Erythroblast (primary cell): ENCODE results near the gene CAMK2A.

Source experiments
- GATA1 ChIP-seq: IDR thresholded peaks from 2 replicates; pipeline ENCODE4 v1.6.1; 2011; ENCODE audit warnings: low read depth, mild to moderate bottlenecking, control low read depth, low read length, moderate library complexity
- POLR2A ChIP-seq: IDR thresholded peaks from 2 replicates; pipeline ENCODE4 v1.6.1; 2011; ENCODE audit warnings: mild to moderate bottlenecking, low read length

GRCh38 chr5:150329881-150330876 lies 40.6 kb upstream of the CAMK2A start:
- TF ChIP-seq POLR2A (no peak), GATA1 (no peak)
